ENCODE results near the gene WDR53.

GRCh38 chr3:196554205-196554604, 14.1 kb downstream of the WDR53 start:
- TF ChIP-seq, protein P1, sequence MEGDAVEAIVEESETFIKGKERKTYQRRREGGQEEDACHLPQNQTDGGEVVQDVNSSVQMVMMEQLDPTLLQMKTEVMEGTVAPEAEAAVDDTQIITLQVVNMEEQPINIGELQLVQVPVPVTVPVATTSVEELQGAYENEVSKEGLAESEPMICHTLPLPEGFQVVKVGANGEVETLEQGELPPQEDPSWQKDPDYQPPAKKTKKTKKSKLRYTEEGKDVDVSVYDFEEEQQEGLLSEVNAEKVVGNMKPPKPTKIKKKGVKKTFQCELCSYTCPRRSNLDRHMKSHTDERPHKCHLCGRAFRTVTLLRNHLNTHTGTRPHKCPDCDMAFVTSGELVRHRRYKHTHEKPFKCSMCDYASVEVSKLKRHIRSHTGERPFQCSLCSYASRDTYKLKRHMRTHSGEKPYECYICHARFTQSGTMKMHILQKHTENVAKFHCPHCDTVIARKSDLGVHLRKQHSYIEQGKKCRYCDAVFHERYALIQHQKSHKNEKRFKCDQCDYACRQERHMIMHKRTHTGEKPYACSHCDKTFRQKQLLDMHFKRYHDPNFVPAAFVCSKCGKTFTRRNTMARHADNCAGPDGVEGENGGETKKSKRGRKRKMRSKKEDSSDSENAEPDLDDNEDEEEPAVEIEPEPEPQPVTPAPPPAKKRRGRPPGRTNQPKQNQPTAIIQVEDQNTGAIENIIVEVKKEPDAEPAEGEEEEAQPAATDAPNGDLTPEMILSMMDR (IDR thresholded peaks at IDR 0.05) = no peak
- TF ChIP-seq POLR2A (IDR thresholded peaks at IDR 0.05) = no peak
